ENCODE results near the gene ATP6V0A4.

GRCh38 chr7:138727336-138728099 lies 70.5 kb downstream of the ATP6V0A4 start:
- TF ChIP-seq, protein P1, sequence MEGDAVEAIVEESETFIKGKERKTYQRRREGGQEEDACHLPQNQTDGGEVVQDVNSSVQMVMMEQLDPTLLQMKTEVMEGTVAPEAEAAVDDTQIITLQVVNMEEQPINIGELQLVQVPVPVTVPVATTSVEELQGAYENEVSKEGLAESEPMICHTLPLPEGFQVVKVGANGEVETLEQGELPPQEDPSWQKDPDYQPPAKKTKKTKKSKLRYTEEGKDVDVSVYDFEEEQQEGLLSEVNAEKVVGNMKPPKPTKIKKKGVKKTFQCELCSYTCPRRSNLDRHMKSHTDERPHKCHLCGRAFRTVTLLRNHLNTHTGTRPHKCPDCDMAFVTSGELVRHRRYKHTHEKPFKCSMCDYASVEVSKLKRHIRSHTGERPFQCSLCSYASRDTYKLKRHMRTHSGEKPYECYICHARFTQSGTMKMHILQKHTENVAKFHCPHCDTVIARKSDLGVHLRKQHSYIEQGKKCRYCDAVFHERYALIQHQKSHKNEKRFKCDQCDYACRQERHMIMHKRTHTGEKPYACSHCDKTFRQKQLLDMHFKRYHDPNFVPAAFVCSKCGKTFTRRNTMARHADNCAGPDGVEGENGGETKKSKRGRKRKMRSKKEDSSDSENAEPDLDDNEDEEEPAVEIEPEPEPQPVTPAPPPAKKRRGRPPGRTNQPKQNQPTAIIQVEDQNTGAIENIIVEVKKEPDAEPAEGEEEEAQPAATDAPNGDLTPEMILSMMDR (IDR thresholded peaks at IDR 0.05; ENCODE audit: insufficient read depth, low read depth, low read length), result no peak
- TF ChIP-seq EZH2 (IDR thresholded peaks at IDR 0.05; ENCODE audit: insufficient read depth, low read length), result no peak

Data from astrocyte (in vitro differentiated cells and primary cell).